HepG2 (cell line): ENCODE results near the gene VAC14. TPM values are rescaled to one million over a fixed set of nuclear protein-coding genes. Genes with fewer than 3 reads are reported as not detected.
A peak's percentile ranks its signal among the peaks of the same experiment; 100 is the strongest.

Source experiments
- ATRX ChIP-seq: sonication (generic); formaldehyde crosslinking; IDR thresholded peaks from 2 replicates; pipeline ENCODE4 v1.4.0; 2020; ENCODE audit warnings: missing genetic modification reagents, borderline replicate concordance
- GATAD1 ChIP-seq: IDR thresholded peaks from 2 replicates; pipeline ENCODE4 v1.6.1; 2016; ENCODE audit warnings: missing genetic modification reagents, missing compliant biosample characterization
- GATAD2A ChIP-seq: IDR thresholded peaks from 2 replicates; pipeline ENCODE4 v1.6.1; 2016
- HDAC2 ChIP-seq: sonication (generic); formaldehyde crosslinking; IDR thresholded peaks from 2 replicates; pipeline ENCODE4 v1.4.0; 2020; ENCODE audit warnings: missing genetic modification reagents
- HES4 ChIP-seq: sonication (generic); formaldehyde crosslinking; IDR thresholded peaks from 2 replicates; pipeline ENCODE4 v1.9.0; 2021; ENCODE audit warnings: mild to moderate bottlenecking, missing genetic modification reagents, borderline replicate concordance
- HNRNPL ChIP-seq: fragments of 200-400 bp; formaldehyde crosslinking; IDR thresholded peaks from 2 replicates; pipeline ENCODE4 v1.6.1; 2017; ENCODE audit warnings: mild to moderate bottlenecking, low read depth, low read length
- HNRNPLL ChIP-seq: fragments of 200-400 bp; formaldehyde crosslinking; IDR thresholded peaks from 2 replicates; pipeline ENCODE4 v1.6.1; 2017; ENCODE audit warnings: mild to moderate bottlenecking, low read depth, low read length; ENCODE audit not compliant: poor library complexity, severe bottlenecking
- KDM2A ChIP-seq: sonication (generic); formaldehyde crosslinking; IDR thresholded peaks from 2 replicates; pipeline ENCODE4 v1.4.0; 2020; ENCODE audit warnings: low read depth, missing genetic modification reagents, borderline replicate concordance
- NFATC3 ChIP-seq: sonication (generic); formaldehyde crosslinking; IDR thresholded peaks from 2 replicates; pipeline ENCODE4 v1.5.1; 2020; ENCODE audit warnings: mild to moderate bottlenecking, missing genetic modification reagents
- REPIN1 ChIP-seq: sonication (generic); formaldehyde crosslinking; IDR thresholded peaks from 2 replicates; pipeline ENCODE4 v1.8.0; 2022; ENCODE audit warnings: missing genetic modification reagents, low read depth, mild to moderate bottlenecking, borderline replicate concordance
- RFXAP ChIP-seq: sonication (generic); formaldehyde crosslinking; IDR thresholded peaks from 2 replicates; pipeline ENCODE4 v1.4.0; 2020; ENCODE audit warnings: missing genetic modification reagents, borderline replicate concordance
- SNAI1 ChIP-seq: sonication (generic); formaldehyde crosslinking; IDR thresholded peaks from 2 replicates; pipeline ENCODE4 v1.5.0; 2020; ENCODE audit warnings: mild to moderate bottlenecking, missing genetic modification reagents, borderline replicate concordance
- ZBTB20 ChIP-seq: sonication (generic); formaldehyde crosslinking; IDR thresholded peaks from 2 replicates; pipeline ENCODE4 v1.8.1; 2023; ENCODE audit warnings: missing genetic modification reagents, low read depth, mild to moderate bottlenecking, borderline replicate concordance
- ZBTB42 ChIP-seq: sonication (generic); formaldehyde crosslinking; IDR thresholded peaks from 2 replicates; pipeline ENCODE4 v1.5.0; 2020; ENCODE audit warnings: mild to moderate bottlenecking, missing genetic modification reagents
- ZBTB7B ChIP-seq: sonication (generic); formaldehyde crosslinking; IDR thresholded peaks from 2 replicates; pipeline ENCODE4 v1.4.0; 2020; ENCODE audit warnings: missing genetic modification reagents
- ZC3H4 ChIP-seq: sonication (generic); formaldehyde crosslinking; IDR thresholded peaks from 2 replicates; pipeline ENCODE4 v1.4.0; 2020; ENCODE audit warnings: missing genetic modification reagents, borderline replicate concordance
- ZFP62 ChIP-seq: sonication (generic); formaldehyde crosslinking; IDR thresholded peaks from 2 replicates; pipeline ENCODE4 v1.4.0; 2020; ENCODE audit warnings: missing genetic modification reagents
- ZNF256 ChIP-seq: sonication (generic); formaldehyde crosslinking; conservative IDR thresholded peaks from 2 replicates; pipeline ENCODE4 v1.4.0; 2020; ENCODE audit warnings: missing genetic modification reagents
- ZNF292 ChIP-seq: sonication (generic); formaldehyde crosslinking; IDR thresholded peaks from 2 replicates; pipeline ENCODE4 v1.8.1; 2022; ENCODE audit warnings: mild to moderate bottlenecking, low read depth, missing genetic modification reagents, borderline replicate concordance
- ZNF354B ChIP-seq: sonication (generic); formaldehyde crosslinking; IDR thresholded peaks from 2 replicates; pipeline ENCODE4 v1.8.0; 2022; ENCODE audit warnings: mild to moderate bottlenecking, missing genetic modification reagents
- ZNF564 ChIP-seq: sonication (generic); formaldehyde crosslinking; IDR thresholded peaks from 2 replicates; pipeline ENCODE4 v1.8.1; 2023; ENCODE audit warnings: mild to moderate bottlenecking, missing genetic modification reagents
- ZNF850 ChIP-seq: sonication (generic); formaldehyde crosslinking; conservative IDR thresholded peaks from 2 replicates; pipeline ENCODE4 v1.9.0; 2021; ENCODE audit warnings: mild to moderate bottlenecking, missing genetic modification reagents
- polyA plus RNA-seq, 8 experiments: library from polyadenylated mRNA; depleted of rRNA in 3 of 8; stranded (reverse) in 7 of 8; unstranded in 1 of 8; fragments of >200 nt; fragmentation: Illumina TruSeq in 4 of 8; extraction: Trizol in 4 of 8; gene quantifications; 2 replicates each; pipeline versions ENCODE4 v1.2.1 to v1.2.3, GENCODE V29; 2011 to 2016; ENCODE audit warnings: low read depth in 4 of 8, missing spikeins in 1 of 8, mixed read lengths in 1 of 8; ENCODE audit not compliant: insufficient read depth in 1 of 8
- total RNA-seq, 5 experiments: library from RNA; depleted of rRNA; stranded (reverse); fragments of >200 nt; fragmentation: Illumina TruSeq; extraction: Trizol; gene quantifications; 2 replicates each; pipeline ENCODE4 v1.2.3, GENCODE V29; 2016; ENCODE audit warnings: low read depth in 1 of 5
- TF ChIP-seq, protein P1 (sequence below): sonication (generic); formaldehyde crosslinking; IDR thresholded peaks from 2 replicates; pipeline ENCODE4 v1.4.0; 2020; ENCODE audit warnings: missing genetic modification reagents
- TF ChIP-seq, protein P2 (sequence below): IDR thresholded peaks from 2 replicates; pipeline ENCODE4 v1.6.1; 2012; ENCODE audit warnings: inconsistent platforms
- TF ChIP-seq, protein P3 (sequence below): sonication (generic); formaldehyde crosslinking; IDR thresholded peaks from 2 replicates; pipeline ENCODE4 v1.5.1; 2020; ENCODE audit warnings: missing genetic modification reagents, mild to moderate bottlenecking, borderline replicate concordance

VAC14 gene
- total and polyA plus RNA-seq, 2 of the 13 experiments (the other 11 are each of a cell fraction or from before 2014, with no cell fraction given): 23.5 to 24.6 TPM

DNA sequence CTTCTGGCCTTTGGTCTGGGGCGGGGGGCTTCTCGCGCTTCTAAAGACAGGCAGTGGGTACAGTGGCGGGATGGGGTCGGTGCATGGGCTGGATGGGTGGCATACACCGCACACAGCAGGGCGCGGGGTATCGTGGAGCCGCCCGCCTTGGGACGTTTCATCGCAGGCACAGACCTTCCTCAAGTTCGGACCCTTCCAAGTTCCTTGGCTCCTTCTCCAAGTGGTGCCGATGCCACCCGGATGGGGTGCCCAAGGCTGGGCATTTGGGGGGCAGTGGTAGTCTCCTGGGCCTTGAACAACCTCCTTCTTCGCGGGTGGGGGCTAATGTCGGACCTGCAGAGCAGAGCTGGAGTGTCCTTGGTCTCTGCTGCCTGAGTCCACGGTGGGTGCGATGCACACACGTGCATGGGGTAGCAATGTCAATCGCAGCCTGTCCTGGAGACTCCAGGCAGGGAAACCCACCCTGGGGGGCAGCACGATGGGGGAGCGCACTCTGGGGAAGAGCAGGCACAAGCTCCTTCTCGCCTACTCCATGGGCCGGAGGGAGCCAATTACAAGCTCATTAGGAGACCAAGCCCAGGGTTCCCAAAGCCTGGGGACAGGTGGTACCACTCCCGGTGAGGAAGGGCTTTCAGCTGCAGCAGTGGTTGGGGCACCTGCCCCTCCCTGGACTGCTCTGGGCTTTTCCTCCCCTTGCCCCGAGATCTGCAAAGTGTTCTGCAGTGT is 114.4 kb downstream of the VAC14 start (continued):
- TF ChIP-seq, protein P1, sequence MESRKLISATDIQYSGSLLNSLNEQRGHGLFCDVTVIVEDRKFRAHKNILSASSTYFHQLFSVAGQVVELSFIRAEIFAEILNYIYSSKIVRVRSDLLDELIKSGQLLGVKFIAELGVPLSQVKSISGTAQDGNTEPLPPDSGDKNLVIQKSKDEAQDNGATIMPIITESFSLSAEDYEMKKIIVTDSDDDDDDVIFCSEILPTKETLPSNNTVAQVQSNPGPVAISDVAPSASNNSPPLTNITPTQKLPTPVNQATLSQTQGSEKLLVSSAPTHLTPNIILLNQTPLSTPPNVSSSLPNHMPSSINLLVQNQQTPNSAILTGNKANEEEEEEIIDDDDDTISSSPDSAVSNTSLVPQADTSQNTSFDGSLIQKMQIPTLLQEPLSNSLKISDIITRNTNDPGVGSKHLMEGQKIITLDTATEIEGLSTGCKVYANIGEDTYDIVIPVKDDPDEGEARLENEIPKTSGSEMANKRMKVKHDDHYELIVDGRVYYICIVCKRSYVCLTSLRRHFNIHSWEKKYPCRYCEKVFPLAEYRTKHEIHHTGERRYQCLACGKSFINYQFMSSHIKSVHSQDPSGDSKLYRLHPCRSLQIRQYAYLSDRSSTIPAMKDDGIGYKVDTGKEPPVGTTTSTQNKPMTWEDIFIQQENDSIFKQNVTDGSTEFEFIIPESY (CRISPR knock-in tag): peak; percentile 57
- TF ChIP-seq SNAI1 (CRISPR knock-in tag) (no peak), ZBTB7B (CRISPR knock-in tag) (0 out of 2 replicates have a peak, but pooled peaks have one; percentile 63), RFXAP (CRISPR knock-in tag) (peak; percentile 55; the same call in 1 of the 2 replicates), ZNF256 (CRISPR knock-in tag) (no peak), HDAC2 (CRISPR knock-in tag) (peak; percentile 18; the same call in 1 of the 2 replicates), KDM2A (0 out of 2 replicates have a peak, but pooled peaks have one; percentile 16), ZNF564 (CRISPR knock-in tag) (no peak), ZBTB42 (no peak), ZNF850 (CRISPR knock-in tag) (no peak), REPIN1 (peak; percentile 11; the same call in 1 of the 2 replicates), ZNF292 (CRISPR knock-in tag) (peak; percentile 21; the same call in 1 of the 2 replicates), HES4 (CRISPR knock-in tag) (peak; percentile 76; the same call in 1 of the 2 replicates), ZBTB20 (CRISPR knock-in tag) (0 out of 2 replicates have a peak, but pooled peaks have one; percentile 17), HNRNPLL (no peak), GATAD1 (CRISPR knock-in tag) (no peak), ZNF354B (CRISPR knock-in tag) (no peak), GATAD2A (peak; percentile 21; the same call in 1 of the 2 replicates), NFATC3 (peak; percentile 90; the same call in 1 of the 2 replicates), ZFP62 (CRISPR knock-in tag) (no peak), ZC3H4 (CRISPR knock-in tag) (no peak), HNRNPL (peak; percentile 98), ATRX (CRISPR knock-in tag) (no peak)
- TF ChIP-seq, protein P2, sequence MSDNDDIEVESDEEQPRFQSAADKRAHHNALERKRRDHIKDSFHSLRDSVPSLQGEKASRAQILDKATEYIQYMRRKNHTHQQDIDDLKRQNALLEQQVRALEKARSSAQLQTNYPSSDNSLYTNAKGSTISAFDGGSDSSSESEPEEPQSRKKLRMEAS: peak; percentile 33; the same call in 1 of the 2 replicates
- TF ChIP-seq, protein P3, sequence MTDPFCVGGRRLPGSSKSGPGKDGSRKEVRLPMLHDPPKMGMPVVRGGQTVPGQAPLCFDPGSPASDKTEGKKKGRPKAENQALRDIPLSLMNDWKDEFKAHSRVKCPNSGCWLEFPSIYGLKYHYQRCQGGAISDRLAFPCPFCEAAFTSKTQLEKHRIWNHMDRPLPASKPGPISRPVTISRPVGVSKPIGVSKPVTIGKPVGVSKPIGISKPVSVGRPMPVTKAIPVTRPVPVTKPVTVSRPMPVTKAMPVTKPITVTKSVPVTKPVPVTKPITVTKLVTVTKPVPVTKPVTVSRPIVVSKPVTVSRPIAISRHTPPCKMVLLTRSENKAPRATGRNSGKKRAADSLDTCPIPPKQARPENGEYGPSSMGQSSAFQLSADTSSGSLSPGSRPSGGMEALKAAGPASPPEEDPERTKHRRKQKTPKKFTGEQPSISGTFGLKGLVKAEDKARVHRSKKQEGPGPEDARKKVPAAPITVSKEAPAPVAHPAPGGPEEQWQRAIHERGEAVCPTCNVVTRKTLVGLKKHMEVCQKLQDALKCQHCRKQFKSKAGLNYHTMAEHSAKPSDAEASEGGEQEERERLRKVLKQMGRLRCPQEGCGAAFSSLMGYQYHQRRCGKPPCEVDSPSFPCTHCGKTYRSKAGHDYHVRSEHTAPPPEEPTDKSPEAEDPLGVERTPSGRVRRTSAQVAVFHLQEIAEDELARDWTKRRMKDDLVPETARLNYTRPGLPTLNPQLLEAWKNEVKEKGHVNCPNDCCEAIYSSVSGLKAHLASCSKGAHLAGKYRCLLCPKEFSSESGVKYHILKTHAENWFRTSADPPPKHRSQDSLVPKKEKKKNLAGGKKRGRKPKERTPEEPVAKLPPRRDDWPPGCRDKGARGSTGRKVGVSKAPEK (CRISPR knock-in tag): 0 out of 2 replicates have a peak, but pooled peaks have one; percentile 52
